HepG2 (cell line): ENCODE results near the gene UBXN2A. TPM values are rescaled to one million over a fixed set of nuclear protein-coding genes. Genes with fewer than 3 reads are reported as not detected.

ENCODE experiments used
- FOXA3 ChIP-seq: IDR thresholded peaks from 2 replicates; pipeline ENCODE4 v1.6.1; 2016; ENCODE audit warnings: missing genetic modification reagents, missing compliant biosample characterization
- FOXJ3 ChIP-seq: sonication (generic); formaldehyde crosslinking; IDR thresholded peaks from 2 replicates; pipeline ENCODE4 v1.4.0; 2020; ENCODE audit warnings: missing genetic modification reagents, mild to moderate bottlenecking, borderline replicate concordance
- GTF2F1 ChIP-seq: fragments of 150-350 bp; IDR thresholded peaks from 2 replicates; pipeline ENCODE4 v1.6.1; 2014; ENCODE audit warnings: low read length
- IKZF5 ChIP-seq: IDR thresholded peaks from 2 replicates; pipeline ENCODE4 v1.6.1; 2018; ENCODE audit warnings: missing genetic modification reagents, mild to moderate bottlenecking, missing compliant biosample characterization
- KLF11 ChIP-seq: IDR thresholded peaks from 2 replicates; pipeline ENCODE4 v1.6.1; 2016; ENCODE audit warnings: missing compliant biosample characterization
- NKX3-1 ChIP-seq: sonication (generic); formaldehyde crosslinking; IDR thresholded peaks from 2 replicates; pipeline ENCODE4 v1.5.0; 2020; ENCODE audit warnings: missing genetic modification reagents
- SATB2 ChIP-seq: sonication (generic); formaldehyde crosslinking; IDR thresholded peaks from 2 replicates; pipeline ENCODE4 v1.5.0; 2020; ENCODE audit warnings: missing genetic modification reagents
- SNAPC4 ChIP-seq: sonication (generic); formaldehyde crosslinking; IDR thresholded peaks from 2 replicates; pipeline ENCODE4 v1.4.0; 2020; ENCODE audit warnings: mild to moderate bottlenecking, missing genetic modification reagents
- TFE3 ChIP-seq: IDR thresholded peaks from 2 replicates; pipeline ENCODE4 v1.6.1; 2016
- THAP11 ChIP-seq: IDR thresholded peaks from 2 replicates; pipeline ENCODE4 v1.6.1; 2016; ENCODE audit warnings: missing biosample characterization, missing genetic modification reagents
- YEATS4 ChIP-seq: sonication (generic); formaldehyde crosslinking; IDR thresholded peaks from 2 replicates; pipeline ENCODE4 v1.4.0; 2020; ENCODE audit warnings: missing genetic modification reagents, borderline replicate concordance
- ZKSCAN5 ChIP-seq: sonication (generic); formaldehyde crosslinking; IDR thresholded peaks from 2 replicates; pipeline ENCODE4 v1.5.1; 2020; ENCODE audit warnings: mild to moderate bottlenecking, missing genetic modification reagents
- ZNF441 ChIP-seq: sonication (generic); formaldehyde crosslinking; IDR thresholded peaks from 2 replicates; pipeline ENCODE4 v1.7.0; 2021; ENCODE audit warnings: missing genetic modification reagents, borderline replicate concordance
- ZNF639 ChIP-seq: conservative IDR thresholded peaks from 2 replicates; pipeline ENCODE4 v1.6.1; 2018; ENCODE audit warnings: missing genetic modification reagents
- ZNF740 ChIP-seq: sonication (generic); formaldehyde crosslinking; IDR thresholded peaks from 2 replicates; pipeline ENCODE4 v1.4.0; 2020; ENCODE audit warnings: missing genetic modification reagents
- polyA plus RNA-seq, 8 experiments: library from polyadenylated mRNA; depleted of rRNA in 3 of 8; stranded (reverse) in 7 of 8; unstranded in 1 of 8; fragments of >200 nt; fragmentation: Illumina TruSeq in 4 of 8; extraction: Trizol in 4 of 8; gene quantifications; 2 replicates each; pipeline versions ENCODE4 v1.2.1 to v1.2.3, GENCODE V29; 2011 to 2016; ENCODE audit warnings: low read depth in 4 of 8, missing spikeins in 1 of 8, mixed read lengths in 1 of 8; ENCODE audit not compliant: insufficient read depth in 1 of 8
- total RNA-seq, 5 experiments: library from RNA; depleted of rRNA; stranded (reverse); fragments of >200 nt; fragmentation: Illumina TruSeq; extraction: Trizol; gene quantifications; 2 replicates each; pipeline ENCODE4 v1.2.3, GENCODE V29; 2016; ENCODE audit warnings: low read depth in 1 of 5

UBXN2A gene
- total and polyA plus RNA-seq, 2 of the 13 experiments (the other 11 are each of a cell fraction or from before 2014, with no cell fraction given): 8.3 to 20.9 TPM

- TF ChIP-seq IKZF5 (peak; percentile 96), SNAPC4 (CRISPR knock-in tag) (peak; percentile 83; the same call in 1 of the 2 replicates), YEATS4 (CRISPR knock-in tag) (peak; percentile 93), SATB2 (CRISPR knock-in tag) (0 out of 2 replicates have a peak, but pooled peaks have one; percentile 66), ZNF740 (CRISPR knock-in tag) (peak; percentile 42; the same call in 1 of the 2 replicates), ZKSCAN5 (CRISPR knock-in tag) (no peak), GTF2F1 (no peak; the same call in none of the 2 replicates), NKX3-1 (CRISPR knock-in tag) (peak; percentile 97), FOXA3 (CRISPR knock-in tag) (peak; percentile 83), THAP11 (CRISPR knock-in tag) (peak; percentile 91), FOXJ3 (CRISPR knock-in tag) (0 out of 2 replicates have a peak, but pooled peaks have one; percentile 3), KLF11 (CRISPR knock-in tag) (no peak; the same call in none of the 2 replicates), TFE3 (CRISPR knock-in tag) (no peak; the same call in 1 of the 2 replicates), ZNF441 (no peak; the same call in 1 of the 2 replicates), ZNF639 (CRISPR knock-in tag) (0 out of 2 replicates have a peak, but pooled peaks have one; percentile 44)
These were observed 13.3 kb upstream of the UBXN2A start, which contains the start of gene ATAD2B (continued) for GRCh38 chr2:23926750-23927571.
